ENCODE measurements around the gene ITGA11.

DNA sequence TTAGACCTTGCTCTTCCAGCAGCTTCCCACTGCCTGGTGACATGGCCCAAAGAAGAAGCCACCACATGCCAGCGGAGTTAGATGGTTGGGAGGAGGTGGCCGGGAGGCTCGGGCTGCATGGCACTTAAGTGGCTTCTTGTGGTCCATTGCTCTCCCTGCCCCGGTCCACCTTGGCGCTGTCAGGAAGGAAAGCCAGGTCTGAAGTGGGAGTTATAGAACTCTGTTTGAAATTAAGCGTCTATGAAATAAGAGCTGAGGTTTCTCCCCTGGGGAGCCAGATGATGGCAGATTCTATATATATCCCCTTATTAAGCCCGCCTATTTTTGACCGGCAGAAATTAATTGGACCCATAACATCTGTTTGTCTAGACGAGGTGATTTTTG lies 61.2 kb downstream of the ITGA11 start:
- TF ChIP-seq ZNF335 (CRISPR knock-in tag; IDR thresholded peaks at IDR 0.05): no peak
- TF ChIP-seq ELF1 (CRISPR knock-in tag; IDR thresholded peaks at IDR 0.05): no peak
- TF ChIP-seq ZNF441 (CRISPR knock-in tag; IDR thresholded peaks at IDR 0.05; ENCODE audit: borderline replicate concordance): no peak
- TF ChIP-seq TAF1 (CRISPR knock-in tag; IDR thresholded peaks at IDR 0.05): no peak
- no peak for TF ChIP-seq SIN3A (IDR thresholded peaks at IDR 0.05; ENCODE audit: borderline replicate concordance, low read depth, low read length)
- no peak for TF ChIP-seq ATF1 (CRISPR knock-in tag; IDR thresholded peaks at IDR 0.05)
- TF ChIP-seq CREM (IDR thresholded peaks at IDR 0.05): no peak
- TF ChIP-seq CREM (CRISPR knock-in tag; IDR thresholded peaks at IDR 0.05): no peak
- no peak for TF ChIP-seq EZH2 (conservative IDR thresholded peaks at IDR 0.05; ENCODE audit: low read depth, low read length)
